SK-N-SH (cell line): ENCODE measurements around the gene BMP7. TPM values are rescaled to one million over a fixed set of nuclear protein-coding genes. Genes with fewer than 3 reads are reported as not detected.

Experiments
- CTCF ChIA-PET: fragments of 300-600, 350-600 bp; formaldehyde crosslinking; extraction: SDS; loops from one replicate; lab custom pipeline; 2021; lab: Yijun Ruan, JAX
- POLR2A ChIA-PET: fragments of 350-600 bp; sonication (Branson Sonifier 250); formaldehyde crosslinking; extraction: SDS; loops from one replicate; lab custom pipeline; 2020; ENCODE audit warnings: antibody characterized with exemption, inconsistent platforms; lab: Yijun Ruan, JAX
- DNase-seq: peaks from one replicate; pipeline ENCODE4 v3.0.0; 2012
- H2AFZ ChIP-seq: fragments of 200-600 bp; sonication (generic); 2 replicates; pipeline ENCODE4 v1.8.1; 2016; ENCODE audit warnings: antibody characterized with exemption, mild to moderate bottlenecking, low read depth
- H3F3A ChIP-seq: fragments of 200-600 bp; sonication (generic); replicated peaks from 2 replicates; pipeline ENCODE3; 2016; ENCODE audit warnings: antibody characterized with exemption, mild to moderate bottlenecking; ENCODE audit not compliant: insufficient read depth
- H3K27ac ChIP-seq, 2 experiments: fragments of 200-500 bp in 1 of 2; fragments of 200-600 bp in 1 of 2; sonication (Bioruptor generic) in 1 of 2; sonication (generic), shearing (Covaris generic) in 1 of 2; 2 replicates each; pipeline versions ENCODE4 v1.5.1 to v1.6.1; 2014 to 2016; ENCODE audit warnings: low read depth in 2 of 2, inconsistent platforms in 1 of 2, low read length in 1 of 2, mild to moderate bottlenecking in 1 of 2, mixed read lengths in 1 of 2
- H3K27me3 ChIP-seq: fragments of 200-600 bp; sonication (generic), shearing (Covaris generic); 2 replicates; pipeline ENCODE4 v1.6.1; 2016; ENCODE audit warnings: mixed run types; ENCODE audit not compliant: insufficient read depth
- H3K36me3 ChIP-seq, 2 experiments: fragments of 200-500 bp in 1 of 2; fragments of 200-600 bp in 1 of 2; sonication (Bioruptor generic) in 1 of 2; sonication (generic) in 1 of 2; replicated peaks in 1 of 2; 2 replicates each; pipeline versions ENCODE3 to v1.5.1; 2014 to 2016; ENCODE audit warnings: low read length in 1 of 2, mild to moderate bottlenecking in 1 of 2; ENCODE audit not compliant: insufficient read depth in 2 of 2, control insufficient read depth in 1 of 2
- H3K4me1 ChIP-seq, 2 experiments: fragments of 200-500 bp in 1 of 2; fragments of 200-600 bp in 1 of 2; sonication (Bioruptor generic) in 1 of 2; sonication (generic), shearing (Covaris generic) in 1 of 2; 2 replicates each; pipeline versions ENCODE4 v1.5.1 to v1.6.1; 2014 to 2016; ENCODE audit warnings: low read depth in 1 of 2, low read length in 1 of 2, mixed run types in 1 of 2; ENCODE audit not compliant: insufficient read depth in 2 of 2, control insufficient read depth in 1 of 2
- H3K4me2 ChIP-seq: fragments of 200-600 bp; sonication (generic), shearing (Covaris generic); 2 replicates; pipeline ENCODE4 v1.6.1; 2017; ENCODE audit warnings: mixed run types
- H3K4me3 ChIP-seq, 2 experiments: fragments of 200-500 bp in 1 of 2; fragments of 200-600 bp in 1 of 2; sonication (Bioruptor generic) in 1 of 2; sonication (generic), shearing (Covaris generic) in 1 of 2; 2 replicates each; pipeline versions ENCODE4 v1.5.1 to v1.8.1; 2014 to 2016; ENCODE audit warnings: low read depth in 2 of 2, inconsistent platforms in 1 of 2, low read length in 1 of 2, mild to moderate bottlenecking in 1 of 2, mixed read lengths in 1 of 2, moderate library complexity in 1 of 2
- H3K79me2 ChIP-seq: fragments of 200-600 bp; sonication (generic); 2 replicates; pipeline ENCODE4 v1.8.1; 2017; ENCODE audit warnings: mild to moderate bottlenecking; ENCODE audit not compliant: insufficient read depth
- H3K9ac ChIP-seq: fragments of 200-600 bp; sonication (generic); 2 replicates; pipeline ENCODE4 v1.6.1; 2017; ENCODE audit warnings: mixed run types
- H3K9me2 ChIP-seq: fragments of 200-600 bp; sonication (generic); 2 replicates; pipeline ENCODE4 v1.6.1; 2017; ENCODE audit warnings: mixed run types
- H3K9me3 ChIP-seq: fragments of 200-600 bp; sonication (generic); 2 replicates; pipeline ENCODE4 v1.6.1; 2017; ENCODE audit warnings: mixed run types, mild to moderate bottlenecking, moderate library complexity
- H4K20me1 ChIP-seq: fragments of 200-600 bp; sonication (generic); 2 replicates; pipeline ENCODE4 v1.6.1; 2017; ENCODE audit warnings: mild to moderate bottlenecking, mixed run types; ENCODE audit not compliant: insufficient read depth
- CHD2 ChIP-seq: fragments of 150-350 bp; IDR thresholded peaks from 2 replicates; pipeline ENCODE4 v1.6.1; 2018; ENCODE audit warnings: low read length; ENCODE audit not compliant: partially characterized antibody
- ELF1 ChIP-seq: IDR thresholded peaks from 2 replicates; pipeline ENCODE4 v1.4.0; 2012
- EZH2phosphoT487 ChIP-seq: fragments of 200-600 bp; sonication (generic); IDR thresholded peaks from 2 replicates; pipeline ENCODE4 v1.6.1; 2017; ENCODE audit warnings: low read depth, mixed run types, mild to moderate bottlenecking, antibody characterized with exemption, moderate library complexity, borderline replicate concordance
- FOSL2 ChIP-seq: IDR thresholded peaks from 2 replicates; pipeline ENCODE4 v1.4.0; 2012; ENCODE audit warnings: low read depth, mild to moderate bottlenecking, moderate library complexity, borderline replicate concordance
- FOXJ3 ChIP-seq: sonication (generic); formaldehyde crosslinking; IDR thresholded peaks from 2 replicates; pipeline ENCODE4 v1.5.1; 2020; ENCODE audit warnings: mild to moderate bottlenecking, missing genetic modification reagents
- GABPA ChIP-seq: IDR thresholded peaks from 2 replicates; pipeline ENCODE4 v1.4.0; 2012; ENCODE audit warnings: low read depth, mild to moderate bottlenecking
- GATA2 ChIP-seq: sonication (generic); formaldehyde crosslinking; IDR thresholded peaks from 2 replicates; pipeline ENCODE4 v1.5.0; 2020; ENCODE audit warnings: mild to moderate bottlenecking, missing genetic modification reagents
- MXI1 ChIP-seq: IDR thresholded peaks from 2 replicates; pipeline ENCODE4 v1.6.1; 2012; ENCODE audit warnings: mild to moderate bottlenecking, low read depth, low read length, improper control_type of control experiment
- NFIC ChIP-seq: IDR thresholded peaks from 2 replicates; pipeline ENCODE4 v1.4.0; 2012; ENCODE audit warnings: borderline replicate concordance
- NRF1 ChIP-seq: IDR thresholded peaks from 2 replicates; pipeline ENCODE4 v1.6.1; 2012; ENCODE audit warnings: low read depth, mild to moderate bottlenecking, low read length
- POLR2AphosphoS5 ChIP-seq: IDR thresholded peaks from 2 replicates; pipeline ENCODE4 v1.6.1; 2012; ENCODE audit warnings: low read depth, low read length
- RCOR1 ChIP-seq: fragments of 150-350 bp; IDR thresholded peaks from 2 replicates; pipeline ENCODE4 v1.6.1; 2017; ENCODE audit warnings: antibody characterized with exemption, low read length
- RXRA ChIP-seq: IDR thresholded peaks from 2 replicates; pipeline ENCODE4 v1.4.0; 2012; ENCODE audit warnings: low read depth, mild to moderate bottlenecking, borderline replicate concordance
- SIN3A ChIP-seq: IDR thresholded peaks from 2 replicates; pipeline ENCODE4 v1.6.1; 2012; ENCODE audit warnings: low read depth, mild to moderate bottlenecking, low read length, moderate library complexity, borderline replicate concordance
- SMC3 ChIP-seq: IDR thresholded peaks from 2 replicates; pipeline ENCODE4 v1.6.1; 2012; ENCODE audit warnings: low read depth, low read length, improper control_type of control experiment
- TAF1 ChIP-seq: IDR thresholded peaks from 2 replicates; pipeline ENCODE4 v1.6.1; 2012; ENCODE audit warnings: low read depth, mild to moderate bottlenecking, low read length, moderate library complexity, borderline replicate concordance
- TCF12 ChIP-seq: IDR thresholded peaks from 2 replicates; pipeline ENCODE4 v1.4.0; 2012
- WGBS: methylation state at CpG from one replicate; pipeline ENCODE4 v1.1.6; 2017; ENCODE audit warnings: low lambda C conversion rate; 5-methylcytosine and 5-hydroxymethylcytosine counted together
- polyA plus RNA-seq, 3 experiments: library from polyadenylated mRNA; depleted of rRNA; stranded (reverse); fragments of >200 nt; gene quantifications; 2 replicates each; pipeline ENCODE4 v1.2.3, GENCODE V29; 2012
- TF ChIP-seq, protein P1 (sequence below): IDR thresholded peaks from 2 replicates; pipeline ENCODE4 v1.6.1; 2012; ENCODE audit warnings: mild to moderate bottlenecking, low read depth, low read length, moderate library complexity
- TF ChIP-seq, protein P2 (sequence below): fragments of 150-350 bp; IDR thresholded peaks from 2 replicates; pipeline ENCODE4 v1.6.1; 2017; ENCODE audit warnings: antibody characterized with exemption, low read length, low read depth, borderline replicate concordance
- TF ChIP-seq, protein P3 (sequence below): fragments of 200-600 bp; sonication (generic); IDR thresholded peaks from 2 replicates; pipeline ENCODE4 v1.6.1; 2017; ENCODE audit warnings: antibody characterized with exemption, mild to moderate bottlenecking, moderate library complexity
- TF ChIP-seq, protein P4 (sequence below): IDR thresholded peaks from 2 replicates; pipeline ENCODE4 v1.4.0; 2012; ENCODE audit warnings: low read depth, borderline replicate concordance

BMP7 gene
- polyA plus RNA-seq, 1 of the 3 experiments (the other 2 are of a cell fraction): not detected

DNA sequence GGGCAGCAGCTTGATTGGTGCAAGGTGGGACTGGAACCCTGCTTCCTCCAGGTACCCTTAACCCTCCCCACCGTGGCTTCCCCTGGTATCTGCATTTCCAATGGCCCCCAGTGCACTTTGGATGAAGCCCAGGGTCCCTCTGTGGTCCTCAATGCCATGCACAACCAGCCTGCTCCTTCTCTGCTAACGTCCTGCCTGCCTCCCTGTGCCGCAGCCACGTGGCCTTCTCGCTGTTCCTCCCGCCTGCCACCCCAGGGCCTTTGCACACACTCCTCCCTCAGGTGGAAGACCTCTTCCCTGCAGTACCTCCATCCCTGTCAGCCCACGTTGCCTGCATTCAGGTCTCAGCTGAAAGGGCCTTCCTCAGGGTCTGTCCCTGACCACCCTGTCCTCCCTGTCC, 101.6 kb downstream of the BMP7 start:
- TF ChIP-seq SMC3: no peak
- no peak for TF ChIP-seq POLR2AphosphoS5
- TF ChIP-seq RXRA: no peak
- TF ChIP-seq NFIC: no peak
- TF ChIP-seq CHD2: no peak
- no peak for TF ChIP-seq FOXJ3 (CRISPR knock-in tag)
- no peak for TF ChIP-seq TAF1
- no peak for TF ChIP-seq MXI1
- TF ChIP-seq ELF1: no peak
- Histone ChIP-seq H3K4me3 (no peak overlapping the region), H3K4me2 (no peak overlapping the region), H3F3A (no peaks in the 10 kb centered on the region), H3K27ac (no peak overlapping the region), H3K79me2 (no peaks in the 10 kb centered on the region), H3K27me3 (no peaks in the 10 kb centered on the region), H3K9me3 (no peaks in the 10 kb centered on the region), H4K20me1 (no peaks in the 10 kb centered on the region), H3K4me1 (no peaks in the 10 kb centered on the region; a peak in 1 of 4 replicates), H3K36me3 (no peaks in the 10 kb centered on the region), H3K9me2 (no peaks in the 10 kb centered on the region), H2AFZ (no peak overlapping the region), H3K9ac (no peak overlapping the region)
- no peak for DNase-seq
- WGBS: 21% methylated on average over 4 of the region's 7 CpGs
- ChIA-PET CTCF (no interaction called here), POLR2A (no interaction called here)

DNA sequence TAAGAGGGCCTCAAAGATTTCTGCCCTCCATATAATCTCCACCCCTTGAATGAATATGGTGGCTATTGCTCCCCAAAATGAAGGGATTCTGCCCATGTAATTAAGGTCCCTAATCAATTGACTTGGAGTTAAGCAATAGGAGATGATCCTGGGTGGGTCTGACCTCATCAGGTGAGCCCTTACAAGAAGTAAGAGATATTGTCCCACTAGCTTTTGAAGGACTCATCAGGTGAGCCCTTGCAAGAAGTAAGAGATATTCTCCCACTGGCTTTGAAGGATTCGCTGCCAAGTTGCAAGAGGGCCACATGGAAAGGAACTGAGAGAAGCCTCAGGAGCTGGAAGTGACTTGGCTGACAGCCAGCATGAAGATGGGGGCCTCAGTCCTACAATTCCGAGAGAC, 103.4 kb downstream of the BMP7 start:
- Histone ChIP-seq H3K9me2 (no peaks in the 10 kb centered on the region), H3K27ac (no peak overlapping the region), H3K27me3 (no peaks in the 10 kb centered on the region), H3K79me2 (no peaks in the 10 kb centered on the region), H3K4me1 (no peaks in the 10 kb centered on the region; a peak in 1 of 4 replicates), H3K9ac (no peak overlapping the region), H3K4me3 (no peak overlapping the region), H3F3A (no peaks in the 10 kb centered on the region), H4K20me1 (no peaks in the 10 kb centered on the region), H2AFZ (no peak overlapping the region), H3K4me2 (no peak overlapping the region), H3K36me3 (no peaks in the 10 kb centered on the region), H3K9me3 (no peaks in the 10 kb centered on the region)
- WGBS: 6% methylated on average over 2 of the region's 2 CpGs
- DNase-seq: no peak
- POLR2A ChIA-PET: no interaction called here
- CTCF ChIA-PET: interaction anchor here (1.2 to 1.5 kb wide), 2 partner anchors 9 to 110 kb away, joined by 3 to 4 read pairs; no protein-coding TSS in a partner anchor
- TF ChIP-seq NFIC (no peak), RCOR1 (no peak), TCF12 (no peak), SIN3A (no peak), GABPA (no peak), GATA2 (no peak), SMC3 (no peak), EZH2phosphoT487 (no peak), FOXJ3 (CRISPR knock-in tag) (no peak), FOSL2 (no peak), MXI1 (no peak), POLR2AphosphoS5 (no peak), NRF1 (no peak)
- TF ChIP-seq, protein P1, sequence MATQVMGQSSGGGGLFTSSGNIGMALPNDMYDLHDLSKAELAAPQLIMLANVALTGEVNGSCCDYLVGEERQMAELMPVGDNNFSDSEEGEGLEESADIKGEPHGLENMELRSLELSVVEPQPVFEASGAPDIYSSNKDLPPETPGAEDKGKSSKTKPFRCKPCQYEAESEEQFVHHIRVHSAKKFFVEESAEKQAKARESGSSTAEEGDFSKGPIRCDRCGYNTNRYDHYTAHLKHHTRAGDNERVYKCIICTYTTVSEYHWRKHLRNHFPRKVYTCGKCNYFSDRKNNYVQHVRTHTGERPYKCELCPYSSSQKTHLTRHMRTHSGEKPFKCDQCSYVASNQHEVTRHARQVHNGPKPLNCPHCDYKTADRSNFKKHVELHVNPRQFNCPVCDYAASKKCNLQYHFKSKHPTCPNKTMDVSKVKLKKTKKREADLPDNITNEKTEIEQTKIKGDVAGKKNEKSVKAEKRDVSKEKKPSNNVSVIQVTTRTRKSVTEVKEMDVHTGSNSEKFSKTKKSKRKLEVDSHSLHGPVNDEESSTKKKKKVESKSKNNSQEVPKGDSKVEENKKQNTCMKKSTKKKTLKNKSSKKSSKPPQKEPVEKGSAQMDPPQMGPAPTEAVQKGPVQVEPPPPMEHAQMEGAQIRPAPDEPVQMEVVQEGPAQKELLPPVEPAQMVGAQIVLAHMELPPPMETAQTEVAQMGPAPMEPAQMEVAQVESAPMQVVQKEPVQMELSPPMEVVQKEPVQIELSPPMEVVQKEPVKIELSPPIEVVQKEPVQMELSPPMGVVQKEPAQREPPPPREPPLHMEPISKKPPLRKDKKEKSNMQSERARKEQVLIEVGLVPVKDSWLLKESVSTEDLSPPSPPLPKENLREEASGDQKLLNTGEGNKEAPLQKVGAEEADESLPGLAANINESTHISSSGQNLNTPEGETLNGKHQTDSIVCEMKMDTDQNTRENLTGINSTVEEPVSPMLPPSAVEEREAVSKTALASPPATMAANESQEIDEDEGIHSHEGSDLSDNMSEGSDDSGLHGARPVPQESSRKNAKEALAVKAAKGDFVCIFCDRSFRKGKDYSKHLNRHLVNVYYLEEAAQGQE: no peak
- TF ChIP-seq, protein P2, sequence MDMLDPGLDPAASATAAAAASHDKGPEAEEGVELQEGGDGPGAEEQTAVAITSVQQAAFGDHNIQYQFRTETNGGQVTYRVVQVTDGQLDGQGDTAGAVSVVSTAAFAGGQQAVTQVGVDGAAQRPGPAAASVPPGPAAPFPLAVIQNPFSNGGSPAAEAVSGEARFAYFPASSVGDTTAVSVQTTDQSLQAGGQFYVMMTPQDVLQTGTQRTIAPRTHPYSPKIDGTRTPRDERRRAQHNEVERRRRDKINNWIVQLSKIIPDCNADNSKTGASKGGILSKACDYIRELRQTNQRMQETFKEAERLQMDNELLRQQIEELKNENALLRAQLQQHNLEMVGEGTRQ: no peak
- TF ChIP-seq, protein P3, sequence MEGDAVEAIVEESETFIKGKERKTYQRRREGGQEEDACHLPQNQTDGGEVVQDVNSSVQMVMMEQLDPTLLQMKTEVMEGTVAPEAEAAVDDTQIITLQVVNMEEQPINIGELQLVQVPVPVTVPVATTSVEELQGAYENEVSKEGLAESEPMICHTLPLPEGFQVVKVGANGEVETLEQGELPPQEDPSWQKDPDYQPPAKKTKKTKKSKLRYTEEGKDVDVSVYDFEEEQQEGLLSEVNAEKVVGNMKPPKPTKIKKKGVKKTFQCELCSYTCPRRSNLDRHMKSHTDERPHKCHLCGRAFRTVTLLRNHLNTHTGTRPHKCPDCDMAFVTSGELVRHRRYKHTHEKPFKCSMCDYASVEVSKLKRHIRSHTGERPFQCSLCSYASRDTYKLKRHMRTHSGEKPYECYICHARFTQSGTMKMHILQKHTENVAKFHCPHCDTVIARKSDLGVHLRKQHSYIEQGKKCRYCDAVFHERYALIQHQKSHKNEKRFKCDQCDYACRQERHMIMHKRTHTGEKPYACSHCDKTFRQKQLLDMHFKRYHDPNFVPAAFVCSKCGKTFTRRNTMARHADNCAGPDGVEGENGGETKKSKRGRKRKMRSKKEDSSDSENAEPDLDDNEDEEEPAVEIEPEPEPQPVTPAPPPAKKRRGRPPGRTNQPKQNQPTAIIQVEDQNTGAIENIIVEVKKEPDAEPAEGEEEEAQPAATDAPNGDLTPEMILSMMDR: no peak
- TF ChIP-seq, protein P4, sequence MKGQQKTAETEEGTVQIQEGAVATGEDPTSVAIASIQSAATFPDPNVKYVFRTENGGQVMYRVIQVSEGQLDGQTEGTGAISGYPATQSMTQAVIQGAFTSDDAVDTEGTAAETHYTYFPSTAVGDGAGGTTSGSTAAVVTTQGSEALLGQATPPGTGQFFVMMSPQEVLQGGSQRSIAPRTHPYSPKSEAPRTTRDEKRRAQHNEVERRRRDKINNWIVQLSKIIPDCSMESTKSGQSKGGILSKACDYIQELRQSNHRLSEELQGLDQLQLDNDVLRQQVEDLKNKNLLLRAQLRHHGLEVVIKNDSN: no peak
